ENCODE data around the gene HYLS1. TPM values are rescaled to one million over a fixed set of nuclear protein-coding genes. Genes with fewer than 3 reads are reported as not detected.

HYLS1 gene
- polyA plus RNA-seq, 1 donor (not counting 4 experiments of a cell fraction or from before 2014, with no cell fraction given): 7.2 TPM

DNA sequence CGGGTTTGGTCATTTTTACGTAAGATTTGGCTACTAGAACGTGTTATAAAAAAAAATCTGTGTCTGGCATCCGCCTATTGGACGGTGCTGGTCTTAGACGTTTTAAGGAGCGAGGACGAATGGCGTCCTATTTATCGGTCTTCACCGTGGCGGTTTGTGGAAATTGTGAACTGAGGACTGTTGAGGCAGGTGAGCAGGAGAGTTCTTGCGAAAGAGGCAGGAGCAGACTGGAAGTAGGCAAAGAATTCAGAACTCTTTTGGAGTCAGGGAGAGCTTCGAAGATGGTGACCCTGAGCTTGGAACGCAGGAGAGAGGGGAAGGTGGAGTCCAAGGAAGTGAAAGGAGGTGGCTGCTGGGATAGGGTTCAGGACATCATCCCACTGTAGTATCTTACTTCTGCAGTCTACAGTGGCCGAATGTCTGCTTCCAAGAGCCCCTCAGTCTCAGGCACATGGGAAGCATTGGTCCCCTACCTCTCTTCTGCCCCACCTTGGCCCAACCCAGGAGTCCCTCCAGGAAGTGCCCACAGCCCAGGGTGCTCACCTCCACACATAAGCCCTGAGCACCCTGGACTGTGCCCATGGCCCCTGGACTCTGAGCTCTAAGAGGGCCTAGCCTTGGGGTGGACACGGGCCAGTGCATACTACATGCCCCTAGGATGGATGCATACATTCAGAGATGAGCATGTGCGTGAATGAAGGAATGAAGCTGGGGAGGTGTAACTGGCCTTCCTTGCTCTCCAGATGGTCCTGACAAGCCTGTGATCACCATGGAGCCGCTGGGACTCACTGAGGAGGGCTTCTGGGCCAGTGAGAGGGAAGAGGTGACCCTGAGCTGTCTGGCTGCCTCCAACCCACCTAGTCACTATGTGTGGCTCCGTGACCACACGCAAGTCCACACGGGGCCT is 62.1 kb downstream of the HYLS1 start:
- Histone ChIP-seq H3K27me3 (ENCODE audit: control insufficient read depth, extremely low read depth, insufficient read depth, low read length) (no peaks in the 10 kb centered on the region), H3K9ac (ENCODE audit: control insufficient read depth, extremely low read depth, insufficient read depth, low read length) (no peak overlapping the region), H3K9me3 (ENCODE audit: control insufficient read depth, low read depth, low read length) (no peaks in the 10 kb centered on the region), H3K9me1 (ENCODE audit: control insufficient read depth, extremely low read depth, insufficient read depth, low read length) (no peaks in the 10 kb centered on the region), H3K4me3 (ENCODE audit: control insufficient read depth in 2 of 3, extremely low read depth in 1 of 3, insufficient read depth in 2 of 3, low read depth in 1 of 3, low read length in 3 of 3) (no peak overlapping the region), H2AFZ (ENCODE audit: control insufficient read depth, low read length) (no peak overlapping the region), H4K20me1 (ENCODE audit: control insufficient read depth, extremely low read depth, insufficient read depth, low read length) (no peaks in the 10 kb centered on the region), H3K36me3 (ENCODE audit: control insufficient read depth in 2 of 2, extremely low read depth in 1 of 2, insufficient read depth in 2 of 2, low read length in 2 of 2) (no peaks in the 10 kb centered on the region), H3K4me1 (ENCODE audit: control insufficient read depth, extremely low read depth, insufficient read depth, low read length) (peaks cover 18% of the 10 kb centered on the region), H3K4me2 (ENCODE audit: control insufficient read depth, extremely low read depth, insufficient read depth, low read depth, low read length) (no peak overlapping the region), H3K27ac (ENCODE audit: control insufficient read depth, insufficient read depth, low read length) (no peak overlapping the region), H3K79me2 (ENCODE audit: control insufficient read depth, insufficient read depth, low read length) (no peaks in the 10 kb centered on the region)
- dilution Hi-C loops (cut with MboI; ENCODE audit: extremely low pct_ligation_motif_present, low sequenced_read_pairs): loop anchor here (25.0 kb wide), 1 partner anchor 263 kb away; the partner anchor contains the start of genes FAM118B and RPUSD4
- TF ChIP-seq EZH2 (IDR thresholded peaks at IDR 0.05; ENCODE audit: low read length) (no peak), CTCF (optimal IDR thresholded peaks at IDR 0.05 in 1 of 3, IDR thresholded peaks at IDR 0.05 in 1 of 3, conservative IDR thresholded peaks at IDR 0.05 in 1 of 3; ENCODE audit: extremely low read depth in 1 of 3, insufficient read depth in 2 of 3, low read length in 3 of 3) (no peak)
- DNase-seq (ENCODE audit: low read depth, low spot score) (no peak), FAIRE-seq (no peak)

- no peaks in the 10 kb centered on the region for H3K36me3 ChIP-seq (ENCODE audit: control insufficient read depth in 2 of 2, extremely low read depth in 1 of 2, insufficient read depth in 2 of 2, low read length in 2 of 2)
- H3K9me3 ChIP-seq (ENCODE audit: control insufficient read depth, low read depth, low read length): no peaks in the 10 kb centered on the region
- dilution Hi-C loops (cut with MboI; ENCODE audit: extremely low pct_ligation_motif_present, low sequenced_read_pairs): no loop called here
- no peaks in the 10 kb centered on the region for H3K79me2 ChIP-seq (ENCODE audit: control insufficient read depth, insufficient read depth, low read length)
- no peak for FAIRE-seq
- H4K20me1 ChIP-seq (ENCODE audit: control insufficient read depth, extremely low read depth, insufficient read depth, low read length): no peaks in the 10 kb centered on the region
- H3K9ac ChIP-seq (ENCODE audit: control insufficient read depth, extremely low read depth, insufficient read depth, low read length): no peak overlapping the region
- no peak for TF ChIP-seq EZH2 (IDR thresholded peaks at IDR 0.05; ENCODE audit: low read length)
- no peak for TF ChIP-seq CTCF (optimal IDR thresholded peaks at IDR 0.05 in 1 of 3, IDR thresholded peaks at IDR 0.05 in 1 of 3, conservative IDR thresholded peaks at IDR 0.05 in 1 of 3; ENCODE audit: extremely low read depth in 1 of 3, insufficient read depth in 2 of 3, low read length in 3 of 3)
- peaks cover 18% of the 10 kb centered on the region for H3K4me1 ChIP-seq (ENCODE audit: control insufficient read depth, extremely low read depth, insufficient read depth, low read length)
- no peaks in the 10 kb centered on the region for H3K9me1 ChIP-seq (ENCODE audit: control insufficient read depth, extremely low read depth, insufficient read depth, low read length)
- no peak for DNase-seq (ENCODE audit: low read depth, low spot score)
- no peak overlapping the region for H3K4me3 ChIP-seq (ENCODE audit: control insufficient read depth in 2 of 3, extremely low read depth in 1 of 3, insufficient read depth in 2 of 3, low read depth in 1 of 3, low read length in 3 of 3)
- H3K27me3 ChIP-seq (ENCODE audit: control insufficient read depth, extremely low read depth, insufficient read depth, low read length): no peaks in the 10 kb centered on the region
- no peak overlapping the region for H2AFZ ChIP-seq (ENCODE audit: control insufficient read depth, low read length)
- no peak overlapping the region for H3K4me2 ChIP-seq (ENCODE audit: control insufficient read depth, extremely low read depth, insufficient read depth, low read depth, low read length)
- H3K27ac ChIP-seq (ENCODE audit: control insufficient read depth, insufficient read depth, low read length): no peak overlapping the region
These were observed 62.7 kb downstream of the HYLS1 start for GRCh38 chr11:125950178-125950490.

Other genes starting within 250 kb of the HYLS1 start
- not detected in 3 replicates for gene ACRV1, start 206.8 kb upstream of the HYLS1 start, polyA plus RNA-seq
- not detected in 3 replicates for gene PATE1, start 141.4 kb upstream of the HYLS1 start, polyA plus RNA-seq
- gene PATE2, start 108.8 kb upstream of the HYLS1 start, polyA plus RNA-seq: not detected in 3 replicates
- gene PATE3, start 99.5 kb upstream of the HYLS1 start, polyA plus RNA-seq: not detected in 3 replicates
- not detected in 3 replicates for gene PATE4, start 54.4 kb upstream of the HYLS1 start, polyA plus RNA-seq
- 8.8 to 16.5 TPM (median 11.8 TPM) in 3 replicates for gene PUS3, start 15.5 kb downstream of the HYLS1 start, polyA plus RNA-seq
- gene DDX25, start 16.8 kb downstream of the HYLS1 start, polyA plus RNA-seq: 0.04 to 0.12 TPM (median 0.05 TPM) in 3 replicates
- gene VSIG10L2, start 58.4 kb downstream of the HYLS1 start, polyA plus RNA-seq: 0.01 to 0.22 TPM (median 0.09 TPM) in 3 replicates
- 1.0 to 1.6 TPM (median 1.4 TPM) in 3 replicates for gene CDON, start 175.2 kb downstream of the HYLS1 start, polyA plus RNA-seq

All from keratinocyte (primary cell).